ENCODE results near the gene ANKIB1.
"Not testable (repeated sequence)": the region's sequence is repeated elsewhere in the genome, so short reads cannot be mapped to it uniquely, and the experiment has no call there.

The ANKIB1 gene

DNA sequence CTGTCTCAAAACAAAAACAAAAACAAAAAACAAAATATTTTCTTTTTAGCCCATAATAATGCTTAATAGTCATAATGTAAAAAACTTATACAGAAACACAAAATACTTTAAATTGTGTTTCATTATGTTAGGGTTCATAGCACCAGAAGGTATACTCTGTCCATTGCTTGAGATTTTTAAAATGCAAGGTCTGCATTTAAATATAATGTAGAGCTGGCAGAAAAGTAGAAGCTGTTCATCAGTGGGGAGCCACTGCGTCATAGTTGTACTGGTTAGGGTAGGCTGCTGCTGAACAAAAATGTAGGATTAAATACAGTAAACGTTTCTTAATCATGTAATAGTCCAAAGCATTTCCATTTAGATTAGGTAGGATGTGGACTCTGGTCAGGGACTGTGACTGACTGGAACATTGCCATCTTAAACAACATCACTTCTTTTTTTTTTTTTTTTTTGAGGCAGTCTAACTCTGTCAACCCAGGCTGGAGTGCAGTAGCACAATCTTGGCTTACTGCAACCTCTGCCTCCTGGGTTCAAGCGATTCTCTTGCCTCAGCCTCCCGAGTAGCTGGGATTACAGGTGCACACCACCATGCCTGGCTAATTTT lies 85.2 kb downstream of the ANKIB1 start:
- DNase-seq: no peak

DNA sequence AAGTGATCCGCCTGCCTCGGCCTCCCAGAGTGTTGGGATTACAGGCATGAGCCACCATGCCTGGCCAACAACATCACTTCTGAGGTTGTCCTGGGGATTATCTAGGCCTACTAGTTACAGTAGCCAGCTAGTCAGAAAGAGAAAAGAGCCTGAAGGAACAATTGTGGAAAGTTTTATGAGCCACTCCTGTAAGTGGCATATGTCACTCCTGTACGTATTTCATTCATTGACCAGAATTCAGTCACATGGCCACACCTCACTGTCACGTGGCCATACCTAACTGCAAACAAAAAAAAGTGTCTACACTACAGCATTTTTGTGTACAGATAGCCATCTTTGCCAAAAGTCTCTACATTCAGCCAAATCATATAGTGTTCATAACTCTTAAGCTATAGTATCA lies 85.7 kb downstream of the ANKIB1 start:
- no peak for DNase-seq

- no peak for DNase-seq
Observed at GRCh38 chr7:92332782-92333181, 87.0 kb downstream of the ANKIB1 start.

GRCh38 chr7:92333866-92334265 lies 88.1 kb downstream of the ANKIB1 start:
- DNase-seq: no peak

DNA sequence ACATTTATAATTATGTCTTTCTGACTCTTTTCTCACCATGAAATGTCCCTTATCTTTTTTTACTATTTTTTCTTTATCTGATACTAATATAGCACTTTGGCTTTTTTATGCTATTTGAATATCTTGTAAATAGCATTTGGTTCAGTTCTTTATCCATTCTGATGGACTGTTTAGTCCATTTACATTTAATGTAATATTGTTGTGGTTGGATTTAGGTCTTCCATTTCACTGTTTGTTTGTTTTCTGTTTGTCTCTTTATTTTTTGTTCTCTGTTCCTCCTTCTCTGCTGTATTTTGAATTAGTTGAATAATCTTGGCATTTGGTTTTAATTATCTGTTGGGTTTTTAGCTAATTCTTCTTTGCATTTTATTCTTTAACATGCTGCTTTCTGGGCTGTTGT lies 89.8 kb downstream of the ANKIB1 start:
- DNase-seq: no peak

DNA sequence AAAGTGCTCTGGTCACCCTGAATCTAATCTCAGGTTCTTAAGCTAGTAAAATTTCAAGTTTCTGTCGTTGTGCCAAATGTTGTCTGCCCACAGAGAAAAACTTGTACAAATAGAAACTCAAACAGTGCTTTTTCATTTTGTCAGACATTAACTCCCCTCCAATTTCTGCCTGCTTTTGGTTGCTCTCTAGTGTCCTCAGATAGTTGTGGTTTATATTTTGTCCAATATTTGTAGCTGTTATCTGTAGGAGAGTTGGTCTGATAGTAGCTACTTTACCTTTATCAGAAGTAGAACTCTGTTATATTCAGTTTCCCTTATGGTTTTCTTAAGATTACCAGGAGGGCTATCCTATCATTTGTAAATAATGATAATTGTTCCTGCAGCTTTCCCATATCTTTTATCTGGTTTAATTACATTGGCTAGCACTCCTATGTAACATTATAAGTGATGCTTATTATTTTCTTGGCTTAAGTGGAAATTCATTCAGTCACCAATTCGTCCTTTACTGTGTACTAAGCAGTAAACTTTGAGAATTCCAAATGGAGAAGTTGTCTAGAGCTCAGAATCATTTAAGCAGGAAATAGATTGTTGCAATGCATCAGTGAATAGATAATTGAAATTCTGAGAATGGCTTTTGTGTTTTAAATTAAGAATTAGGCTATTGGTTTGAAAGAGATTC lies 91.0 kb downstream of the ANKIB1 start:
- no peak for DNase-seq

DNA sequence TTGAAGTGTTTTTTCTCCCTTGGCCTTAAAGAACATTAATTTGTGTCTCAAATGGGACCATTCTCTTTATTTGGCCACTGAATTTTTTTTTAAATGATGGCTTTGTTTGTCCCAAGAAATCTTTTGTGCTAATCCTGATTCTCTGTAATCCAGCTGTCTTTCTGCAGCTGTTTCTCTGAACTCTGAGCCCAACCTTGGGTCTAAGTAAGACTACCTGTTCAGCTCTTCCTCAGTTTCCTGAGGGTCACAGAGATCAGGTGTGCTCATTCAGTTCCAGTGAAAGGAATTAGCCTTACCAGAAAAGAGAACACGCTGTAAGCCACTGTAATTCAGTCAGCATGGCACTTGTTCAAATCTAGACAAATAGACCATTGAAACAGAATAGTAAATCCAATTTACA lies 94.2 kb downstream of the ANKIB1 start:
- DNase-seq: no peak

DNA sequence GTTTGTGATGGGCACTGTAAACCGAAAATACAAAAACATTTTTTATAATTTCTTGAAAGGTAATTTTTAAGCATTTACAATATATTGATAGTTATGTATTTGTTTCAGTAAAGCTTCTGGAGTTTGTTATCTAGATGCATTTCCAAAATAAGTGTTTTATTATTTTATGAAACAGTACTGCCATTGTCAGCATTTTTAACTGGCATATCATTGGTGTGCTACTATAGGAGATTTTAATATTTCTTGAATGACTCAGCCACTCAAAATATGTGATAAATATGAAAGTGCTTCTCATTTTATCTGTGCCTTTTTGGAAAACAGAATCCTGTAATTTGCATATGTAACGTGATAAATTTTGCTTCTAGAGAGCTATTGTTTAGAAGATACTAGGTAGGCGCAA lies 97.9 kb downstream of the ANKIB1 start:
- no peak for DNase-seq

DNA sequence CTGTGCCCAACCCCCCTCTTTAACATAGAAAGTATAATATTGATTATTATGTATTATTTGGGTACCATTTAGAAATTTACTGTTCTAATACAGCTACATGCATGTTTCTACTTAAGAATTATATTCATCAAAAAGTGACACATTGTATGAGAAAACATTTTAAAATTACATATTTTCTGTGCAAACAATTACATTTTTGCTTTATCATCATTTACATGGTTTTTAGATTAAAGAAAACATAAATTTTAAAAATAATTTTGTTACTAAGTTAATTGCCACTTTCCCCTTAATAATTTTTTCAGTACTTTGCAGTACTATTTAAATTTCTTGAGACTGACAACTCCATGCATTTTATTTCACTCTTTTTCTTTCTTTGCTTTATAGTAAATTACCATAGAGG lies 106.2 kb downstream of the ANKIB1 start:
- no peak for DNase-seq

- DNase-seq: no peak
Observed at GRCh38 chr7:92354214-92354613, 108.4 kb downstream of the ANKIB1 start.

DNA sequence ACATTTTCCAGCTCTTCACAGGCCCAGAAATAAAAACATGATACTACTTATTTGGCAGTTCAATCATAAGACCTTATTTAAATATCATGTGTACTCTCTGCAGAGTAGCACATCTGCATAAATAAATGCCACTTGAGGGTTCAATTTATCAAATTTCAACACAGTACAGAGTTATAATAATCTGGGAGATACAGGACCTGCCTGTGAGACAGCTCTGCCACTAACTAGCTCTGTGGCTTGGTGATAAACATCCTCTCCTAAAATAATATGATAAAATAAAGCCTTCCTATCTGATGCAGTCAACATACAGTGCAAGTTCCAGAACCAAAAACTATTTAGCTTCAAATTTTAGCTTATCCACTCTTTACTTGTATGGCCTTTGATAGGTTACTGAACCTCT lies 110.6 kb downstream of the ANKIB1 start:
- DNase-seq: no peak

- no peak for DNase-seq
Observed at GRCh38 chr7:92357260-92357659, 111.5 kb downstream of the ANKIB1 start.

DNA sequence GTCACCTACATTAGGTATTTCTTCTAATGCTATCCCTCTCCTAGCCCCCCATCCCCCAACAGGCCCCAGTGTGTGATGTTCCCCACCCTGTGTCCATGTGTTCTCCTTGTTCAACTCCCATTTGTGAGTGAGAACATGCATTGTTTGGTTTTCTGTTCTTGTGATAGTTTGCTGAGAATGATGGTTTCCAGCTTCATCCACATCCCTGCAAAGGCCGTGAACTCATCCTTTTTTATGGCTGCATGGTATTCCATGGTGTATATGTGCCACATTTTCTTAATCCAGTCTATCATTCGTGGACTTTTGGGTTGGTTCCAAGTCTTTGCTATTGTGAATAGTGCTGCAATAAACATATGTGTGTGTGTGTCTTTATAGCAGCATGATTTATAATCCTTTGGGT lies 113.4 kb downstream of the ANKIB1 start:
- DNase-seq: not testable (repeated sequence)

GRCh38 chr7:92359801-92360200 lies 114.0 kb downstream of the ANKIB1 start:
- DNase-seq: no peak

- no peak for DNase-seq
Observed at GRCh38 chr7:92360387-92360786, 114.6 kb downstream of the ANKIB1 start.

DNA sequence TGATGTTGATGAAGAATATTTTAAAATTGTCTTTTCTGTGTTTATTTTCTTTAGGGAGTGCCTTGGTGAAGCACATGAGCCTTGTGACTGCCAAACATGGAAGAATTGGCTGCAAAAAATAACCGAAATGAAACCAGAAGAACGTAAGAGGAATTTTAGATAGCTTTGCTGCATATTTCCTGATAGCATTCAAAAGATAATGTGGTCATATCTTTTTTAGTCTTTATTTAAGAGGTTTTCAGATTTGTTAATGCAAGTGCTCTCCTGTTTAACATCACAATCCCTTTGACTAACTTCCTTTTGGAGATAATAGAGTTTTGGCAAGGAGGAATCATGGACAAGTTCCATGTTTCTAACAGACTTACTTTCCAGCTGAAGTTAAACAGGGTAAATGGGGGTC lies 116.4 kb downstream of the ANKIB1 start:
- no peak for DNase-seq

DNA sequence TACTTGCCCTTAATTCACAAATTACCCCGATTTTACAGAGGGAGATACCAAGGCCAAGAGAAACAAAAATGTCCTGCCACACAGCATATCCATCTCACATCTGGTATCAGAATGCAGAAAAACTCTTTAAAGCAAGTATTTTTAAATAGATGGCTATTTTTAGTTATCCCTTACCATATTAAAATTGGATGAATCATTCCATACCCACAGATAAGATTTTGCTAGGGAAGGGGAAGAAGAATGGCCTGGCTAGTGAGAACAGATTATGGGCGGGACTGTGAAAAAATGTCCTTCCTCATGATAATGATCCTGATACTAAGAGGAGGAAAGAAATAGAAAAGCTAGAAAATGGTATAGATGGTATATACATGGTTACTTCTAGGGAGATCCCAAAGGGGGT lies 121.0 kb downstream of the ANKIB1 start:
- no peak for DNase-seq

DNA sequence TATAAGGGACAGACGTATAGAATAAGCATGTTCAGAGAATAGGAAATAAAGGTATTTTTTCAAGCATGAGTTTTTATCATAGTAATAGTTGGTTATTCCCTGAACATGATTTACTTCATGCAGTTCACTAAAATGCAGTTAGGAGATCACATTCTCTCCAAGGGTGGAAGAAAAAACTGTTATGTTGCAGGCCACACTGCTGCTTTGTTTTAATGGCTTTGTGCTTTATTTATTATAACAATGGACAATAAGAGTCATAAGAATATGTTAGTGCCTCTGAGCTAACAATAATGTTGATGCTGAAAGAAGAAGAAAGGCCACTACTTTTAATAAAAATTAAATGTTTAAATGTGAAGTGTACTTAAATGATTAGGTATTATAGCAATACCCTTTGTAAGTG lies 123.0 kb downstream of the ANKIB1 start:
- DNase-seq: no peak

DNA sequence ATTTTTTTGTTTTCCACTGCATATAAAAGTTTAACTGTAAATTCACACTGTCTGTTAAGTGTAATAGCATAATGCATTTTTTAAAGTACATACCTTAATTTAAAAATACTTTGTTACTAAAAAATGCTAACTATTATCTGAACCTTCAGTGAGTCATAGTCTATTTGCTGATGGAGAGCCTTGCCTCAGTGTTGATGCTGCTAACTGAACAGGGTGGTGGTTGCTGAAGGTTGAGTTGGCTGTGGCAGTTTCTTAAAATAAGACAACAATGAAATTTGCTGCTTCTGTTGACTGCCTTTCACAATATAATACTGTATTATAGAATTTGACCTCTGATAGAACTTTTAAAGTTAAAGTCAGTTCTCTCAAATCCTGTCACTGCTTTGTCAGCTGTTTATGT lies 129.2 kb downstream of the ANKIB1 start:
- DNase-seq: no peak

- DNase-seq: no peak
Observed at GRCh38 chr7:92391071-92391470, 145.3 kb downstream of the ANKIB1 start.

- DNase-seq: no peak
Observed at GRCh38 chr7:92397542-92397941, 151.8 kb downstream of the ANKIB1 start.

DNA sequence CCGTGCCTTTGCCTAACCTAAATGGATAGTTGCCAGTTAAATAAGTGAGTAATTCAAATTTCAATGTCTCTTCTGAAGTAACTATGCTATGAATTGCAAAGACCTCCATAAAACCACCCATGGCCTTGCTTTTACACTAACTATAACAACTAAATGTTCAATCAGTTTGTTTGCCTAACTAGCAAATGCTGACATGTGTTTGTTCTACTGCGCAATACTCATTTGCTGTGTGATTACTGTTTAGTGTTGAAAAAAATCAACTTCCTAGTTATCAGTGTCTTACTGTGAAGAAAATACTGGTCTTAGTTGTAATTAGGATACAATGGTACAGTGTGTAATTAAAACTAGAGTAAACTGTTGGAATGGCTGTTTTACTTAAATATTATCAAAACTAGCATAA lies 154.2 kb downstream of the ANKIB1 start:
- no peak for DNase-seq

DNA sequence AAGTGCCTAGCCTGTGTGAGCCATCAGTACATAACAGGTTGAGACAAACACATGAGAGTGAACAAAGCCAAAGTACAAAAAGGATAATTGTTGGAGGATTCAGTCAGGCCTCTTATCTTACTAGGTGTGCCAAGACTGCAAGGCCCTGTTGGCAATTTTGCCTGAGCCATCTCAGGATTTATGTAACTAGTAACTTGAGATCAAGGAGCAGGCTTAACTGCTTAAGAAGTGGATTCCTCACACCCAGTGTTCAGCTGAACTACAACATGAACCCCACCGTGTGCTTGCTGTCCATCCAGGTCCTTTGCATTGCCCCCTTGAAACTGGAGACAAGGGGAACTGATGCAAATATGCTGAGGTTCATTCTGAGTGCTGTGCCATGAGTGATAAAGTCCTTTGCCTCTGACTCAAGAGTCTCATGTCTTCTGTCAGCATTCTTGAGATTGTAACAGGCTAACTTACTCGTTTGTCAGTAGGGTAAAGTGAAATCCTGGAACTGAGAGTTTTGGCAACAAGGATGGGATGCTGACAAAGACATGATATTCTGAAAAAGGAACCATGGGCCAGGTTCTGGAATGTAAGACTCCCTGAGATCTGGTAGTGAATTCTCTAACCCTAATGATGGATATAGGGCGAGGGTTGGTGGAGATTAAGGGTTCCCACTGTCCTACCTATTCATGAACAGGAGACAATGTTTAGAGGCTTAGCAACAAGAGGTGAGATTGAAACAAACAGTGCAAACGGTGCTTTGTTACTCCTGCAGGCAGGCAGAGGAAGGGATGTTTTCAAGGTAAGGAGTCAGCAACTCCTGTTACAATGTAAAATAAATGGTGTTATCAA lies 157.4 kb downstream of the ANKIB1 start:
- no peak for DNase-seq

DNA sequence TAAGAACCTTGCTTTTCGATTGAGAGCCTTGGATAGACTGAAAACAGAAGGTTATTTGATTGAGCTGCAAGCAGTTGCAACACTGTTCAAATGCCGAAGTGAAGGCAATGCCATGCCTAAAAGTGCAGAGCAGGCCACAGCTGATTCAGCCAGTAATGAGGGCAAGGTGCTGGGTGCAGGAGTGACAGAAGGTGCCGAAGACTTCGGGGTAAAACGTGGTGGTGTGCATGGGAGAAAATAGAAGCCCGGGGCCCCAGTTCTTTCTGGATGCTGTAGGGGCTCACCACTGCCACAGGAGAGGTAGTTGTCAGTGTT lies 157.9 kb downstream of the ANKIB1 start:
- DNase-seq: no peak
